Kidney (tissue), 14 donors: ENCODE measurements around the gene CDH2. TPM values are rescaled to one million over a fixed set of nuclear protein-coding genes. Genes with fewer than 3 reads are reported as not detected.

Source experiments
- DNase-seq, 5 donors: peaks; one replicate each; pipeline ENCODE4 v3.0.0-alpha.2; 2013 to 2020
- FAIRE-seq: peaks from 2 replicates; lab custom pipeline; 2012; peaks lifted over from hg19 to GRCh38; lab: Jason Lieb, UNC
- H3K27ac ChIP-seq, 2 donors: one replicate each; pipeline ENCODE4 v1.7.0; 2013; ENCODE audit warnings: low read depth in 2 of 2, low read length in 2 of 2, inconsistent platforms in 1 of 2
- H3K27me3 ChIP-seq: one replicate; pipeline ENCODE4 v1.7.1; 2013; ENCODE audit warnings: low read length, inconsistent platforms; ENCODE audit not compliant: control insufficient read depth, insufficient read depth
- H3K36me3 ChIP-seq, 3 donors: one replicate each; pipeline versions ENCODE4 v1.7.0 to v1.7.1; 2013; ENCODE audit warnings: low read length in 3 of 3, control low read depth in 1 of 3, inconsistent platforms in 1 of 3; ENCODE audit not compliant: insufficient read depth in 3 of 3, control insufficient read depth in 2 of 3
- H3K4me1 ChIP-seq, 3 donors: one replicate each; pipeline versions ENCODE4 v1.7.0 to v1.7.1; 2013; ENCODE audit warnings: low read length in 3 of 3, inconsistent platforms in 1 of 3, low read depth in 1 of 3; ENCODE audit not compliant: control insufficient read depth in 2 of 3, insufficient read depth in 2 of 3
- H3K4me3 ChIP-seq, 3 donors: one replicate each; pipeline versions ENCODE4 v1.7.0 to v1.8.1; 2013; ENCODE audit warnings: low read length in 3 of 3, control low read depth in 1 of 3, inconsistent platforms in 1 of 3
- H3K9ac ChIP-seq, 3 donors: one replicate each; pipeline versions ENCODE4 v1.7.0 to v1.7.1; 2013; ENCODE audit warnings: low read length in 3 of 3, control low read depth in 1 of 3, inconsistent platforms in 1 of 3
- H3K9me3 ChIP-seq, 3 donors: one replicate each; pipeline versions ENCODE4 v1.7.0 to v1.7.1; 2013; ENCODE audit warnings: low read length in 3 of 3, control low read depth in 1 of 3, inconsistent platforms in 1 of 3; ENCODE audit not compliant: control insufficient read depth in 2 of 3, insufficient read depth in 1 of 3
- CTCF ChIP-seq: IDR thresholded peaks from 3 replicates; pipeline ENCODE4 v1.5.1; 2012; ENCODE audit warnings: mild to moderate bottlenecking, moderate library complexity, borderline replicate concordance; ENCODE audit not compliant: insufficient read depth; ENCODE audit errors: extremely low read depth
- intact Hi-C: fragments of 100-400 bp; cut with DNase I; formaldehyde crosslinking; loops from one replicate; pipeline ENCODE4 v1.11.1; 2022
- polyA plus RNA-seq: library from polyadenylated mRNA; stranded (reverse); fragments of 350-450 nt; fragmentation: Illumina TruSeq; extraction: RNeasy Lipid Tissue Mini Kit (QIAGEN cat#74804); gene quantifications from one replicate; pipeline ENCODE4 v1.2.3, GENCODE V29; 2014; ENCODE audit warnings: low read depth, low replicate concordance; ENCODE audit not compliant: insufficient read depth
- total RNA-seq: library from RNA; stranded (reverse); fragmentation: NEBNext Ultra II Directional; extraction: Animal tissue kit (Norgen Biotek cat#: 25700); gene quantifications from one replicate; pipeline ENCODE4 v1.2.1, GENCODE V29; 2021
- donor health status: control.
- donor health status: control.
- donor health status: control.
- donor health status: control.
- donor health status: control.
- donor health status: DM: yes; HTN: yes; CAD: no.
- donor health status: Normal renal cell carcinoma (clear cell type).

Gene CDH2
- total and polyA plus RNA-seq, 2 donors from 2014 or later, result 6.3 to 29.6 TPM

DNA sequence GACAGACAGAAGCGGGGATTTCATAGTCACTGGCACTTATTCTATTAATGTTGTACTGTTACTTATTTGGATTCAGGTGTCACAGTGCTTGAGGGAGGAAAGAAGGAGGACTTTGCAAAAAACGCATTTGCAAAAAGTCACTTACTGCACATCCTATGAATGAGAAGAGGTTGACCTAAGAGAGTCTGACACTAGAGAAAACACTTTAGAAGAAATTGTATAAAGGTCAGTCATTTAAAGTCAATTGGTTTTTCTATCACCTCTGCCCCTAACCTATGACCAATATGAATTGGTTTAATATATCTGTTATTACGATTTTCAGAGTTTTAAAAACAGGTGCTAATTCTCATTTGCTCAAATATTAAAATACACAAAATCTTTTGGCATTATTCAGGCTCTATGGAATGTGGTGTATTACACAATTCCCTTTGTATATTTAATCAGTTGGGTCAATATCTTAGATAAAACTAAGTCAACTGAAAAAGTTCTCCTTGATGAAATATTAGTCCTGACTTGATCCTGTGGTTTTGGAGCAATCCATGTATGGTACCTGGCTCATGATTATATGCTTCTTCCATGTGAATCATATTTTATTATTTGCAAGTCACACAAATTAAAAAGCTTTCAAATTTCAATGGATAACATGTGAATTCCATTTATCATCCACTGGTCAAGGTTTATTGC, 157.4 kb downstream of the CDH2 start:
- DNase-seq, result no peak
- no peaks in the 10 kb centered on the region for H3K36me3 ChIP-seq
- intact Hi-C loops, result no loop called here
- no peaks in the 10 kb centered on the region for H3K27me3 ChIP-seq
- FAIRE-seq, result no peak
- no peak overlapping the region for H3K9ac ChIP-seq
- H3K27ac ChIP-seq, result no peak overlapping the region
- no peaks in the 10 kb centered on the region for H3K4me1 ChIP-seq
- H3K4me3 ChIP-seq, result no peak overlapping the region
- no peaks in the 10 kb centered on the region for H3K9me3 ChIP-seq
- no peak for TF ChIP-seq CTCF

- no peaks in the 10 kb centered on the region for H3K4me1 ChIP-seq
- no peak for TF ChIP-seq CTCF
- no peak for FAIRE-seq
Measured at GRCh38 chr18:28018351-28018750, 158.6 kb downstream of the CDH2 start.

DNA sequence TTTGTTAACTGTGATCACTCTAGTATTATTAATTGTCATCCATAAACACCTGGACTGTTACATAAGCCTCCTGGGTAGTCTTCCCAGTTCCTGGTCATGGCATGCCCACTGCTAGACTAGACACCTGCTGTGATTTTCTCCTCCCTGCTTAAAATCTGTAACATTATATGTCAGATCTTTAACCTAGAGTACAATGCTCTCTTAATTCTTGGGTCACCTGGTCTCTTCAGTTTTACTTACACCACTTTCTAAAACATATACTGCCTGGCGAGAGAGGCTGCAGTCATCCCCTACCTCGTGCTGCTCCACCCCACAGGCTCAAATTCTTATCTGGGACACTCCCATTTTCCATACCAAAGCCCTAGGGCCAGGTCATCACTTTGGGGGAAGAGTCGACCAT, 161.3 kb downstream of the CDH2 start:
- Histone ChIP-seq H3K9ac (no peak overlapping the region), H3K36me3 (no peaks in the 10 kb centered on the region), H3K27ac (no peak overlapping the region), H3K4me3 (no peak overlapping the region), H3K9me3 (no peaks in the 10 kb centered on the region), H3K4me1 (no peaks in the 10 kb centered on the region), H3K27me3 (no peaks in the 10 kb centered on the region)
- DNase-seq, result no peak
- no peak for TF ChIP-seq CTCF
- intact Hi-C loops, result no loop called here
- FAIRE-seq, result no peak

More at GRCh38 chr18:28018351-28018750, 158.6 kb downstream of the CDH2 start:
- intact Hi-C loops, result no loop called here
- Histone ChIP-seq H3K9ac (no peak overlapping the region), H3K27me3 (no peaks in the 10 kb centered on the region), H3K27ac (no peak overlapping the region), H3K9me3 (no peaks in the 10 kb centered on the region), H3K4me3 (no peak overlapping the region), H3K36me3 (no peaks in the 10 kb centered on the region)
- no peak for DNase-seq
